MM.1S (cell line): ENCODE measurements around the gene PPP1CC.

Experiments used
- EZH2 ChIP-seq: fragments of 300-600 bp; sonication (generic); optimal IDR thresholded peaks from 2 replicates; pipeline ENCODE3; 2017; ENCODE audit warnings: low read depth, mild to moderate bottlenecking, antibody characterized with exemption, low read length, mixed read lengths
- TF ChIP-seq, protein P1 (sequence below): fragments of 300-600 bp; sonication (generic); IDR thresholded peaks from 2 replicates; pipeline ENCODE4 v1.5.1; 2016; ENCODE audit warnings: antibody characterized with exemption, low read length, mixed read lengths

DNA sequence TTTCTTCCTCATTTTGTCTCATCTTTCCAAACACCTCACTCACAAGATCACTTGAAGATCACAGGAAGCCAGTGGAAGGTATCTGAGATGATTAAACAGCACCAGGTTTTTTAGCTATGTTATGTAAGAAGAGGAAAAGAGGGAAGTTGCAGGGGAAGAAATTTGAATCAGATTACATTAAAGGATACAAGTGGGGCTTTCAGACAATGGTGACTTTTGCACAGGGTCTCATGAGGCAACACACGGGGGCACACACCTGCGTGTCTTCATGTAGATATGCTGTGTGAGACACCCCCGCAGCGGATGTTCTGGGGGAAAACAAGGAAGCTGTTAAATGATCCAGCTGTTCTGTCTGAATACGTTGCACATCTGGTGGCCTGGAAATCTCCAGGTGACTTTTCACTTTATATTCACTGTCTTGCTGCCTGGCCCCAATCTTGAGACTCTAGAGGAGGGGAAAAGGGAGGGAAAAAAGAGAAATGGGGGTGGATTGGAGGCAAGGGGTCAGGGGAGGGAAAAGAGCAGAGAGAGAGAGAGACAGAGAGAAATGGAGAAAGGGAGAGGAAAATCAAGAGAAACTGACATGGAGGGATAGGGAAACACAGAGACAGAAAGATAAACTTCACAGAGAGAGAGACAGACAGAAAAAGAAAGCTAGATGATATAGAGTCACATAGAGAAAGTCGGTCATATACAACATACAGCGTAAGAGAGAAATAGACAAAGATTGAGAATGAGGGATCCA is 36.3 kb upstream of the PPP1CC start:
- TF ChIP-seq EZH2 = no peak
- TF ChIP-seq, protein P1, sequence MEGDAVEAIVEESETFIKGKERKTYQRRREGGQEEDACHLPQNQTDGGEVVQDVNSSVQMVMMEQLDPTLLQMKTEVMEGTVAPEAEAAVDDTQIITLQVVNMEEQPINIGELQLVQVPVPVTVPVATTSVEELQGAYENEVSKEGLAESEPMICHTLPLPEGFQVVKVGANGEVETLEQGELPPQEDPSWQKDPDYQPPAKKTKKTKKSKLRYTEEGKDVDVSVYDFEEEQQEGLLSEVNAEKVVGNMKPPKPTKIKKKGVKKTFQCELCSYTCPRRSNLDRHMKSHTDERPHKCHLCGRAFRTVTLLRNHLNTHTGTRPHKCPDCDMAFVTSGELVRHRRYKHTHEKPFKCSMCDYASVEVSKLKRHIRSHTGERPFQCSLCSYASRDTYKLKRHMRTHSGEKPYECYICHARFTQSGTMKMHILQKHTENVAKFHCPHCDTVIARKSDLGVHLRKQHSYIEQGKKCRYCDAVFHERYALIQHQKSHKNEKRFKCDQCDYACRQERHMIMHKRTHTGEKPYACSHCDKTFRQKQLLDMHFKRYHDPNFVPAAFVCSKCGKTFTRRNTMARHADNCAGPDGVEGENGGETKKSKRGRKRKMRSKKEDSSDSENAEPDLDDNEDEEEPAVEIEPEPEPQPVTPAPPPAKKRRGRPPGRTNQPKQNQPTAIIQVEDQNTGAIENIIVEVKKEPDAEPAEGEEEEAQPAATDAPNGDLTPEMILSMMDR = no peak
